DMS53 treated with DMSO at 0.1 percent for 48 hours (cell line): Measurements from ENCODE around the gene DNAH17.

ENCODE experiments used
- DNase-seq: peaks from one replicate; lab custom pipeline; 2025; ENCODE audit not compliant: unreplicated experiment; lab: John Stamatoyannopoulos, UW

DNAH17 gene

GRCh38 chr17:78377858-78378224, 199.4 kb downstream of the DNAH17 start:
- no peak for DNase-seq

DNA sequence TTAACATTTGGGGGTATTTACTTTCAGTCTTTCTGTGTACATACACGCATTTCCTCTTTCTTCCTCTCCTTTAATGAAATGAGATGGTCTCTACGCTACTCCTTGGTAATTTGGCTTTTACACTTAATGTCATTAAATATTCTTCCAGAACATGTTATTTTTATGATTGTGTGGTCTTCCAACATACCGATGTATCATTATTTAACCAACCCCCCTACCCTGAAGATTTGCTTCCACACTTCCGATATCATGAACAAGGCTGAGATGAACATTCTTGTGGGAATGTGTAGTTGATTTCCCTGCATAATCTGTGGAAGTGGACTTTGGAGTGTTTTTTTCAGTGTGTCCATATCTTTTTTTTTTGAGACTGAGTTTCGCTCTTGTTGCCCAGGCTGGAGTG, 201.0 kb downstream of the DNAH17 start:
- no peak for DNase-seq

DNA sequence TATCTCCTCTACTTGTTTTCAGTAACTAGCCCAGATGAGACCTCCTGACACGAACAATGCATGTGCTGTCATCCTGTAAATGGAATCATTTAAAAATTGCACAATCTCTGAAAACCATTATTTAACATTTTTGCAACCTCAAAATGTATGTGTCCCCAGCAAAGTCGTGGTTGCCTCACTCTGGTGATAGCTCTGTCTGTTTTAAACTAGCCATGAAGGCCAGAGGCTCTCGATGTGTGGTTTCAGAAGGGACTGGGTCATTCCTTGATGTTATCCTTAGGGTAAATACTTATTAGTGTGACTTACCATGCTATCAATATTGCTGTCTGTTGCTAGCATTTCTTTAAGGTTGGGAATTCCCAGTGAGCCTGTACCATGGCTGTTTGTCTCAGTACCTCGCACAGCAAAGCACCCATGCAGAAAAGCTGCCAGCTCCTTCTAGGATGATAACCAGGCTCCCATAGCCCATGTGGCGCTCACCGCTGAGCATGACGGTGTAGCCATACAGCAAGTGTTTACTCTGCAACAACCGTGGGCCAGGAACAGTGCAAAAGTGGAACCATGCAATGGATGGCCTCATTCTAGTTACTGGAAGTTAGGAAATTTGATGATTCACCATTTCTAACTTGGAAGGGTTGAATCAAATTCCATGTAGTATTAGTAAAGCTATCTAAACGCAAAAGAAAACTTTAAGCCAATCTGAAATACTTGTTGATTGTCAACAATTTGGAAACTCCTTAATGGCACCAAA, 201.6 kb downstream of the DNAH17 start:
- DNase-seq, result no peak

DNA sequence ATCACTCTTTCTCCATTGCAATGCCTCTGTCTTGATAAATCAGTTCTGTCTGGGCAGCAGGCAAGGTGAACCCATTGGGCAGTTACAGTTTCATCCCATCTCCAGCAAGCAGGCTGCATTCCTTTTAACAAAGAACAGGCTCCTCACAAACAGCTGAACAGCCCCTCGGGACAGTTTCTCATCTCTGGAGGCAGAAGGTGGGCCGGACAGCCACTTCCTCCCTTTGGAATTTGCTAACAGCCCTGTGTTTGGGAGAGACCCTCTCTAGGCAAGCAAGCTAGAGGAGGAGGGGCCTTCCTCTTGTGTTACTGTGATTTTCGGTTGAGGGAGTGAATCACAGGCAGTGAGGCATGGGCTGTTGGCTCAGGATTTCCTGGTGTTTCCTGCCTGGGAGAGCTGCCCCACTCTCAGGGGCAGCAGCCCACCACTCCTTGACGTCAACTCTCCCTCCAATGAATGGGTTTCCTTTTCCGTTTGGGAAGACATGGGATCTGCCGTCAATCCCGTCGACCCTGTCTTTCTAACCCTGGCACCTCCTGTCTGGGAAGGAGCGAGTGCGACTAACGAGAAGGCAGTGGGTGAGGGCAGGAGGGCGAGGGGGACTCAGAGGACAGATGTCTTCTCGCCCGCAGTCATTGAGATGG, 202.4 kb downstream of the DNAH17 start:
- no peak for DNase-seq

- DNase-seq, result no peak
Observed at GRCh38 chr17:78374189-78374588, 203.0 kb downstream of the DNAH17 start.
